MCF 10A (cell line): ENCODE measurements around the gene PHAF1. TPM values are rescaled to one million over a fixed set of nuclear protein-coding genes. Genes with fewer than 3 reads are reported as not detected.

Experiments
- BruUV-seq: library from RNA; stranded (reverse); fragments of 400-500 nt; replicated peaks from 2 replicates; lab custom pipeline; 2021; lab: Mats Ljungman, UMichigan
- CTCF ChIA-PET: fragments of 300-600 bp; sonication (Branson Sonifier 250); formaldehyde crosslinking; extraction: SDS; loops from one replicate; lab custom pipeline; 2021; ENCODE audit warnings: antibody characterized with exemption, inconsistent platforms; lab: Yijun Ruan, JAX
- POLR2A ChIA-PET: fragments of 300-600, 350-650 bp; sonication (Branson Sonifier 250); formaldehyde crosslinking; extraction: SDS; loops from one replicate; lab custom pipeline; 2020; ENCODE audit warnings: antibody characterized with exemption, inconsistent platforms; lab: Yijun Ruan, JAX
- DNase-seq: peaks from one replicate; pipeline ENCODE4 v3.0.0-alpha.2; 2018; ENCODE audit not compliant: unreplicated experiment
- H3K27ac Mint-ChIP-seq: one replicate; pipeline ENCODE4 v1.8.0; 2022; ENCODE audit warnings: mild to moderate bottlenecking, low read depth, mixed read lengths; ENCODE audit not compliant: unreplicated experiment
- H3K27me3 Mint-ChIP-seq: one replicate; pipeline ENCODE4 v1.8.0; 2022; ENCODE audit warnings: mixed read lengths; ENCODE audit not compliant: insufficient read depth, unreplicated experiment
- H3K36me3 Mint-ChIP-seq: one replicate; pipeline ENCODE4 v1.8.0; 2022; ENCODE audit warnings: mild to moderate bottlenecking, moderate library complexity, mixed read lengths; ENCODE audit not compliant: insufficient read depth, unreplicated experiment
- H3K4me1 Mint-ChIP-seq: one replicate; pipeline ENCODE4 v1.8.0; 2022; ENCODE audit warnings: mixed read lengths; ENCODE audit not compliant: insufficient read depth, unreplicated experiment
- H3K4me3 Mint-ChIP-seq: one replicate; pipeline ENCODE4 v1.8.0; 2022; ENCODE audit warnings: mild to moderate bottlenecking, moderate library complexity, mixed read lengths; ENCODE audit not compliant: unreplicated experiment
- H3K9me3 Mint-ChIP-seq: one replicate; pipeline ENCODE4 v1.8.0; 2022; ENCODE audit warnings: mixed read lengths; ENCODE audit not compliant: unreplicated experiment
- CTCF ChIP-seq: fragments of 200-600 bp; IDR thresholded peaks from one replicate; pipeline ENCODE4 v1.8.0; 2022; ENCODE audit warnings: antibody characterized with exemption, mild to moderate bottlenecking; ENCODE audit not compliant: unreplicated experiment
- intact Hi-C: fragments of 100-400 bp; cut with micrococcal nuclease; formaldehyde crosslinking; loops from 2 replicates; pipeline ENCODE4 v1.14.1; 2022
- total RNA-seq: library from RNA; stranded (reverse); gene quantifications from 2 replicates; pipeline ENCODE4 v1.2.3, GENCODE V29; 2022

The PHAF1 gene
- total RNA-seq, 1 experiment from 2014 or later = 14.5 TPM

- no peaks in the 10 kb centered on the region for H3K27me3 Mint-ChIP-seq
- CTCF ChIA-PET = interaction anchor here (0.6 kb wide), 1 partner anchor 162 kb away, joined by 3 read pairs; no protein-coding TSS in a partner anchor
- POLR2A ChIA-PET = interaction anchor here (0.9 kb wide), 1 partner anchor 9 kb away, joined by 5 read pairs; no protein-coding TSS in a partner anchor
- TF ChIP-seq CTCF = no peak
- intact Hi-C loops = no loop called here
- no peak overlapping the region for H3K27ac Mint-ChIP-seq
- H3K9me3 Mint-ChIP-seq = no peaks in the 10 kb centered on the region
- H3K4me1 Mint-ChIP-seq = peaks cover 12% of the 10 kb centered on the region
- no TSS peak for BruUV-seq
- no peak overlapping the region for H3K4me3 Mint-ChIP-seq
- no peak for DNase-seq
- peaks cover 52% of the 10 kb centered on the region for H3K36me3 Mint-ChIP-seq
These were observed 39.0 kb downstream of the PHAF1 start for GRCh38 chr16:67148656-67149275.

- H3K27me3 Mint-ChIP-seq = no peaks in the 10 kb centered on the region
- no peak overlapping the region for H3K4me3 Mint-ChIP-seq
- BruUV-seq = no TSS peak
- no peak for TF ChIP-seq CTCF
- peaks cover 12% of the 10 kb centered on the region for H3K4me1 Mint-ChIP-seq
- H3K9me3 Mint-ChIP-seq = no peaks in the 10 kb centered on the region
- no peak overlapping the region for H3K27ac Mint-ChIP-seq
- peaks cover 45% of the 10 kb centered on the region for H3K36me3 Mint-ChIP-seq
- intact Hi-C loops = no loop called here
- ChIA-PET POLR2A (interaction anchor here (0.9 kb wide), 1 partner anchor 8 kb away, joined by 5 read pairs; no protein-coding TSS in a partner anchor), CTCF (interaction anchor here (0.6 kb wide), 1 partner anchor 163 kb away, joined by 3 read pairs; no protein-coding TSS in a partner anchor)
- no peak for DNase-seq
These were observed 39.7 kb downstream of the PHAF1 start for GRCh38 chr16:67149276-67150046.

- H3K4me3 Mint-ChIP-seq = no peak overlapping the region
- POLR2A ChIA-PET = no interaction called here
- CTCF ChIA-PET = no interaction called here
- intact Hi-C loops = no loop called here
- H3K9me3 Mint-ChIP-seq = no peaks in the 10 kb centered on the region
- peaks cover 12% of the 10 kb centered on the region for H3K4me1 Mint-ChIP-seq
- H3K36me3 Mint-ChIP-seq = peaks cover 39% of the 10 kb centered on the region
- no peak overlapping the region for H3K27ac Mint-ChIP-seq
- H3K27me3 Mint-ChIP-seq = no peaks in the 10 kb centered on the region
- BruUV-seq = no TSS peak
- TF ChIP-seq CTCF = no peak
- DNase-seq = no peak
These were observed 40.5 kb downstream of the PHAF1 start for GRCh38 chr16:67150047-67150832.
